Measurements from ENCODE around the gene GRIA4.
"Not testable (repeated sequence)": the region's sequence is repeated elsewhere in the genome, so short reads cannot be mapped to it uniquely, and the experiment has no call there.

Gene GRIA4

GRCh38 chr11:105773452-105773851, 163.6 kb downstream of the GRIA4 start:
- DNase-seq; intact Hi-C loops (cut with DNase I): not testable (repeated sequence)

- DNase-seq, result no peak
- intact Hi-C loops (cut with DNase I), result no loop called here
Measured at GRCh38 chr11:105774899-105775298, 165.0 kb downstream of the GRIA4 start.

GRCh38 chr11:105780781-105781525, 171.1 kb downstream of the GRIA4 start:
- intact Hi-C loops (cut with DNase I), result no loop called here
- no peak for DNase-seq

DNA sequence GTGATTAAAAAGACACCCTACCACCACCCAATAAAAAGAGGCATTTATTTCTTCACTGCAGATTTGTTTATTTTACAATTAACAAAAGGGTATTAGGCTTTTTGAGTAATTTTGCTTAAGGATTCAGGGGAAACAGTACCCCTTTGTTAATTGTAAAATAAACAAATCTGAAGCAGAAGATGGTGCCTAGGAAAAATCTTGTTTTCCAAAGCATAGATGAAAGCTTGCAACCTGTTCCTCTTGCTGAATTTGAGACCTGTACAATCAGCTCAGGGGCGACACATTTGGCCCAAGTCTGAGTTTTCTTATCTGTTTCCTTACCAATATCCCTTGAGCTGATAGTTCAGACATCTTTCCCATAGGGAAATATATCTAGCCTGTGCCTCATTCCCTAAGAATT, 171.9 kb downstream of the GRIA4 start:
- intact Hi-C loops (cut with DNase I), result no loop called here
- DNase-seq, result no peak

- intact Hi-C loops (cut with DNase I), result no loop called here
- DNase-seq, result no peak
Measured at GRCh38 chr11:105783216-105783615, 173.3 kb downstream of the GRIA4 start.

DNA sequence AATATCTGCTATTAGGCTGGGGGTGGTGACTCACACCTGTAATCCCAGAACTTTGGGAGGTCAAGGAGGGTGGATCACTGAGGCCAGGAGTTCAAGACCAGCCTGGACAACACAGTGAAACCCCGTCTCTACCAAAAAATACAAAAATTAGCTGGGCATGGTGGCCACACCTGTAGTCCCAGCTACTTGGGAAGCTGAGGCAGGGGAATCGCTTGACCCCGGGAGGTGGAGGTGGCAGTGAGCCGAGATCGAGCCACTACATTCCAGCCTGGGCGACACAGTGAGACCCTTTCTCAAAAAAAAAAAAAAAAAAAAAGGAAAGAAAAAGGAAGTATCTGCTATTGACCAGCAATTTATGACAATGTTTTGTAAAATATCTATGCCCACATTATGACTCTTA, 176.0 kb downstream of the GRIA4 start:
- intact Hi-C loops (cut with DNase I); DNase-seq: not testable (repeated sequence)

DNA sequence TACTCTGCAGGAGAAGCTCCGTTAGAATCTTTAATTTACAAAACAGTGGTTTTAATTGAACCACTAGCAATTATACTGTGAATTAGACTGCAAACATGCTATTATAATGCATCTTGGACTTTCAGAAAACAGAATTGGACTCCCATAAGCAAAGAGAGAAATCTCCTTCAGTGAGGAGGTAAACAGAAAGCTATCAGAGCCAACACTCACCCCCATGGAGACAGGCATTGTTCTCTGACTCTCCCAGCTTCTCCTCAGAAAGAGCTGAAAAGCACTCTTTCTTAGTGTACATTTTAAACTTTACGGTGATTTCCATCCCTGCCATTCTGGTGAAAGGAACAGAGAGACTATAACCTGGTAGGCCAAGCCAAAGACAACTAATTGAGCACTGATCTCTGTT, 176.9 kb downstream of the GRIA4 start:
- intact Hi-C loops (cut with DNase I), result no loop called here
- no peak for DNase-seq

- no peak for DNase-seq
Measured at GRCh38 chr11:105789579-105790420, 179.9 kb downstream of the GRIA4 start.

DNA sequence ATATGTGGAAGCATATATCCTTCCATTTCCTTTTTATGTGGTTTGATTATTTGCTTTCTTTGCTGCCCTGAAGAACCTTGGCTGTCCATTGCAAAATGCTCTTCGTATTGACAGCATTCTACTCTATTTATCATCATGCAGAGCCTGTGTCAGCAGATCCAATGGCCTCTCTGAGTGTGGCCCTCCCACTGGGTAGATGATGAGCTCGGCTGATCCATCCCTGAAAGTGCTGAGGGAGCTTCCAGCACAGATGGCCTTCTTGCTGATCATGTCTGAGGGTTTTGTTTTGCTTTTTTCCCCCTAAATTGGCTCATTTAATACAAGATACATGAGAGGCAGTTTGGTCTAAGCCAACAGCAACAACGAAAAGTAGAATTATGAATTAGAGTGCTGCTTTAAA, 181.0 kb downstream of the GRIA4 start:
- intact Hi-C loops (cut with DNase I), result no loop called here
- peak in 14 of 42 donors; percentile 4 to 55 (median 20) for DNase-seq

More at GRCh38 chr11:105789579-105790420, 179.9 kb downstream of the GRIA4 start:
- intact Hi-C loops (cut with DNase I), result no loop called here

GRCh38 chr11:105793092-105793491, 183.2 kb downstream of the GRIA4 start:
- intact Hi-C loops (cut with DNase I), result no loop called here
- DNase-seq, result no peak

- intact Hi-C loops (cut with DNase I), result no loop called here
- DNase-seq, result no peak
Measured at GRCh38 chr11:105799263-105799662, 189.4 kb downstream of the GRIA4 start.

GRCh38 chr11:105799728-105800462, 190.0 kb downstream of the GRIA4 start:
- no peak for DNase-seq
- intact Hi-C loops (cut with DNase I), result no loop called here

GRCh38 chr11:105802390-105802789, 192.5 kb downstream of the GRIA4 start:
- intact Hi-C loops (cut with DNase I), result no loop called here
- no peak for DNase-seq

GRCh38 chr11:105811242-105811641, 201.4 kb downstream of the GRIA4 start:
- intact Hi-C loops (cut with DNase I), result no loop called here
- no peak for DNase-seq

DNA sequence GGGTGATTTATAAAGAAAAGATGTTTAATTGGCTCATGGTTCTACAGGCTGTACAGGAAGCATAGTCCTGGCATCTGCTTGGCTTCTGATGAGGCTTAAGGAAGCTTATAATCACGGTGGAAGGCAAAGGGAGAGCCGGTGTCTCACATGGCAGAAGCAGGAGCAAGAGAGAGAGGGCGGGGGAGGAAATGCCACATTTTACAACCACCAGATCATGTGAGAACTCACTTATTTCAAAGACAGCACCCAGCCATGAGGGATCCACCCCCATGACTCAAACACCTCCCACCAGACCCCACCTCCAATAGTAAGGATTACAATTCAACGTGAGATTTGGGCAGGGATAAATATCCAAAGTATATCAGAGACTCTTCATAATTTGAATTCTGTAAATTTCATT, 211.5 kb downstream of the GRIA4 start:
- intact Hi-C loops (cut with DNase I), result no loop called here

GRCh38 chr11:105821781-105822180, 211.9 kb downstream of the GRIA4 start:
- intact Hi-C loops (cut with DNase I), result no loop called here
- DNase-seq, result peak in 27 of 42 donors; percentile 3 to 62 (median 26)

More for the DNA sequence above, 211.5 kb downstream of the GRIA4 start:
- peak in 37 of 42 donors; percentile 6 to 76 (median 37) for DNase-seq

- intact Hi-C loops (cut with DNase I), result no loop called here
- DNase-seq, result no peak
Measured at GRCh38 chr11:105823495-105824033, 213.7 kb downstream of the GRIA4 start.

DNA sequence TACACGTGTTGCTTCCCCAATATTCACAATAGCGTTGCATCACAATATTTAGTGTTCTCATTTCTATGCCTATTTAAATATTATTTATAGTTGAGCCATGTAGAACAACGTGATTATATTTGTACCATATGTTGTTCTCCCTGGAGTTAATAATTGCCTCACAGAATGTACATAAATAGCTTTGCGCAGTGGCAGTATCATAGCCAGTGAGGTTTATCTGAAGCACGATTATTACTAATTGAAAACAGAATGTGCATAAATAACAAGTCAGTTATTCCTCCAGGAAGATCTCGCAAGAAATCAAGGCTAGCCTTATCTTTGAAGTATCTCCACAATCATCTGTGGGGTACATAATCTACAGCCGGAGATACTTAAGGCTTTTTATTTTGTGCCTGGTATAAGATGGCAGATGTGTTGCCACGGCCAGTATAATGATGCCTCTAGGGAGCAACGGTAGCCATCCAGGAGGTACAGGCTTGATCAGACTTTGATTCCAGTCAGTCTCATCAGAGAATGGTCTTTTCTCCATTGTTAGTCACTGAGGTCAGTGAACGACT, 214.7 kb downstream of the GRIA4 start:
- intact Hi-C loops (cut with DNase I), result no loop called here

DNA sequence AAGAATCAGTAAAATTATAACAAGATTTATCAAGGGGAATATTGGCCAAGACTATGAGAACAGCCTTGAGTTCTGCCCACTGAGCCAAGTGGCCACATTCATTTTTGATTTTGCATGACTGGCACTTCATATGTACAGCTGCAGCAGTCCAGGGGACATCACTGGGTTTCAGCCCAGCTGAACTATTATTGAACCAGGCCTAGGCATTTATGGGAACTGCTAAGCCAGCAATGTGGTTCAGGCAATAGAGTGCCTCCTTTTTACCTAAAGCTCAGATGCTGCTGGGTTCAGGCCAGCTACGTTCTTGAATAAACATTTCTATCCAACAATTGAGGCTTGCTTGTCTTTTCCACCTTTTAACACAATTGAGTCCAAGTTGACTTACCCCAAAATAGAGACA, 215.3 kb downstream of the GRIA4 start:
- intact Hi-C loops (cut with DNase I), result no loop called here

More for the DNA sequence above, 214.7 kb downstream of the GRIA4 start:
- no peak for DNase-seq

More for the DNA sequence above, 215.3 kb downstream of the GRIA4 start:
- no peak for DNase-seq

All from head of caudate nucleus (tissue), 42 donors.